ENCODE data around the gene GNG2.

DNA sequence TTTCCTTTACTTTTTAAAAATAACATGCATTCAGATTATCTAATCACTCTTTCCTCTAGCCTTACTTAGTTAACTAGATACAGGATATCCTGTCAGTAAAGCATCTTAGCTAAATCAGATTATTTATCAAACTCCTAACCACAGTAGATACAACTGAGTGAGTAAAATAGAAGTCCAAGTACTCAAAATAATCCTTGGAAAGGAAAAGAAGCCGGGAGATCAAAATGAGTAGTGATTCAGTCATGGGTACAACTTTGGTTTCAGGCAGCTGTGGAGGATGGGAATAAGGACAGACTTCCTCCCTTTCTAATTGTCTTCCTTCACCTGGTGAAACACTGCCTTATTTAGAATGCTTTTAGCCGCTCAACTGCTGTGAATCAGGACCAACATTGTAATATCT, 29.4 kb downstream of the GNG2 start:
- TF ChIP-seq, protein P1, sequence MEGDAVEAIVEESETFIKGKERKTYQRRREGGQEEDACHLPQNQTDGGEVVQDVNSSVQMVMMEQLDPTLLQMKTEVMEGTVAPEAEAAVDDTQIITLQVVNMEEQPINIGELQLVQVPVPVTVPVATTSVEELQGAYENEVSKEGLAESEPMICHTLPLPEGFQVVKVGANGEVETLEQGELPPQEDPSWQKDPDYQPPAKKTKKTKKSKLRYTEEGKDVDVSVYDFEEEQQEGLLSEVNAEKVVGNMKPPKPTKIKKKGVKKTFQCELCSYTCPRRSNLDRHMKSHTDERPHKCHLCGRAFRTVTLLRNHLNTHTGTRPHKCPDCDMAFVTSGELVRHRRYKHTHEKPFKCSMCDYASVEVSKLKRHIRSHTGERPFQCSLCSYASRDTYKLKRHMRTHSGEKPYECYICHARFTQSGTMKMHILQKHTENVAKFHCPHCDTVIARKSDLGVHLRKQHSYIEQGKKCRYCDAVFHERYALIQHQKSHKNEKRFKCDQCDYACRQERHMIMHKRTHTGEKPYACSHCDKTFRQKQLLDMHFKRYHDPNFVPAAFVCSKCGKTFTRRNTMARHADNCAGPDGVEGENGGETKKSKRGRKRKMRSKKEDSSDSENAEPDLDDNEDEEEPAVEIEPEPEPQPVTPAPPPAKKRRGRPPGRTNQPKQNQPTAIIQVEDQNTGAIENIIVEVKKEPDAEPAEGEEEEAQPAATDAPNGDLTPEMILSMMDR (conservative IDR thresholded peaks at IDR 0.05; ENCODE audit: low read depth, low read length) = no peak
- TF ChIP-seq EZH2 (IDR thresholded peaks at IDR 0.05; ENCODE audit: low read length, unreplicated experiment) = no peak
- no peak for TF ChIP-seq EZH2phosphoT487 (IDR thresholded peaks at IDR 0.05; ENCODE audit: borderline replicate concordance, low read length)
